IPS DF 4.7 (cell line): ENCODE measurements around the gene KRTAP5-1.

ENCODE experiments used
- DNase-seq: peaks from one replicate; pipeline ENCODE4 v3.0.0-alpha.2; 2013; ENCODE audit warnings: low spot score; ENCODE audit errors: extremely low read depth

Gene KRTAP5-1

GRCh38 chr11:1545432-1545831 is 39.7 kb downstream of the KRTAP5-1 start:
- DNase-seq: no peak

DNA sequence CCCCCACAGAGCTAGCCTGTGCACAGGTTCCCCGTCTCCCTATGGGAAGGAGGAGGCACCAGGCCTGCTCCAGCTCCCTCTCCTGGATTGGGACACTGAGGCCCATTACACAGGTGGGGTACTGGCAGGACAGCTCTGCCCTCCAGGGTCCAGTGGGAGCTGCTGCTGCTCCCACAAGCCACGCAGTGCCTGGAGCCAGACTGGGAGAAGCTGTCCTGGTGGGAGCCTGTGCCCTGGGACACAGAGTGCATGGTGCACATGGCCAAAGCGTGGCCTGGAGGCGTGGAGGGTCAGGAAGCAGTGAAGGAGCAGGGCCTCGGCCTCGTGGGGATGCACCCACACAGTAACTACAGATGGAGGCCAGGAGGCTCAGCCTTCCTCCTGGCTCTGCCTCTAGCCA is 40.5 kb downstream of the KRTAP5-1 start:
- no peak for DNase-seq

DNA sequence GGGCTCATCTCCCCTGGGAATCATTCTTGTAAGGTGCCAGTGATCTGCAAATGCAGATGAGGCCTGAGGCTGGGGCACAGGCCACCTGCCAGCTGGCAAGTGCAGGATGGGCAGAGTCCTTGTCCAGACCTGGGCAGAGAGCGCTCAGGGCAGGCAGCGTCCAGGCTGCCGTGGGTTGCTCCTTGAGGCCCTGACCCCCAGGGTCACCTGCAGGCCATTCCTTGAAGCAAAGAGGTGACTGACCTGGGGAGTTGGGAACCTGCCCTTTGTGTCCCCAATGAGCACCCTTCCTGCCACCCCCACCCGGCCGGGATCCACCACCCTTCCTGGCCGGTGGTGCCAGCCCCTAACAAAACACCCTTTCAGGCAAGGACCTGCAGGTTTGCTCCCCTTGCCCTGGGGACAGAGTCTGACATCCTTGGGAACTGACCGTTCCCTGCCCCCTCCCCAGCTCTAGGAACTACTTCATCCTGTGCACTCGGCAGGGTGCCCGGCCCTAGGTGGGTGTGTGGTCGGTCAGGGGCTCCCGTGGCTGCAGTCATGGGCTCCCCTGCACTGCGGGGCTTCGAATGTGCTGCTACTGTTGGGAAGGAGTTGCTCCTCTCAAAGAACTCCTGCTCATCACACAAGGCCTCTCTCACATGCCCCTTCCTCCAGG is 41.3 kb downstream of the KRTAP5-1 start:
- no peak for DNase-seq

DNA sequence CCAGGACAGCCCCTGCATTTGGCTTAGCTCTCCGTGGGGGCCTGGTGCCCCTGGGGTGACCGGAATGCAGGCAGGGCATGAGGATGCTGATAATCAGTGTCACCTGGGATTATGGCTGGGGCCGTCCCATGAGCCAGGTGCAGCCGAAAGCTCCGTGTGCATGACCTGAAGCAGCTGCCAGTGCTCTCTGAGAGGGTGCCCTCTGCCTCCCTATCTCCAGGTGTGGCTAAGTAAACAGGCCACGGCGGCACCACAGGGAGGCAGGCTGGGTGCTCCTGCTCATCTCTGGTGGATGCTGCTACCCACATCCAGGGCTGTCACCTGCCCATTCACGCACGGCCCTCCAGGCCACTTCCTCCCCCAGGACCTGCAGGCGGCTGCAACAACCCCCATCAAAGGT is 42.8 kb downstream of the KRTAP5-1 start:
- DNase-seq: no peak

DNA sequence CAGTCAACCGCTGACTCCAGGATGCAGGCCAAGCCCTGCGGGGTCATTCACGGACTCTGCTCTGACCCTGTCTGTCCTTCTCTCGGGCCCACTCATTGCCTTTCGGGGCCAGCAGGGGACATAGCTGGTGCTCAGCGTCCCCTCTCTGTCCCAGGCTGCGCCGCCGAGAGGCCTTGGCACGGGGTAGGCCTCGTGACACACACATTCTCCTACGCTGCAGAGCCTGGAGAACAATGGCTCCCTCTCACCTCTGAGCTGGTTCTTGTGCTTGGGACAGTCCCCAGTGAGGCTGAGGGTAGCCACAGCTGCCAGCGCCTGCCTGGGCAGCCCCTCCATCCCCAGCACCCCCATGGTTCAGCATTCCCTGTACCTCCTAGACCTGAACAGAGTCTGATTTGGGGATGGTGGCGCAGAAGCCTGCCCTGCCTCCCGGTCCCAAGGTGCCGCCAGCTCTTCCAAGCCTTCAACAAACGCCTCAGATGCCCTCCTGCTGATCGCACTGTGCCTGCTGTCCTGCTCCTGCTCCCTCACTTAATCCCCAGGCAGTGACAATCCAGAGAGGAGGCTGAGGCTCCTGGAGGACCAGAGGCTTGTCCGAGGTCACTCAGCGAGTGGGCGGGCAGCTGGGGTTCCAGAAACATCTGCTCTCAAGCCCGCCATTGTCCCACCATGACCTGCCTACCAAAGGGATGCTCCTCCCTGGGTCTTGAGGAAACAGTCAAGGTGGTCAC is 43.4 kb downstream of the KRTAP5-1 start:
- DNase-seq: no peak

GRCh38 chr11:1540074-1540473 is 45.0 kb downstream of the KRTAP5-1 start:
- DNase-seq: no peak

GRCh38 chr11:1538153-1538552 is 46.9 kb downstream of the KRTAP5-1 start:
- DNase-seq: no peak

GRCh38 chr11:1536065-1536843 is 48.8 kb downstream of the KRTAP5-1 start:
- no peak for DNase-seq

GRCh38 chr11:1534682-1535081 is 50.4 kb downstream of the KRTAP5-1 start:
- DNase-seq: no peak
